HG03196 (cell line): ENCODE measurements around the gene MROH2B.

Experiments
- ATAC-seq: cut with Tn5 transposase; IDR thresholded peaks from one replicate; pipeline ENCODE4 v1.9.1; 2021; ENCODE audit not compliant: unreplicated experiment

Gene MROH2B

GRCh38 chr5:41071242-41071641, at the start of gene MROH2B:
TSS of gene MROH2B (minus strand) at chr5:41071342. CDS start at chr5:41070852, 490 bp downstream.
- ATAC-seq, result no peak

GRCh38 chr5:41120600-41120999, 49.5 kb upstream of the MROH2B start:
- no peak for ATAC-seq

DNA sequence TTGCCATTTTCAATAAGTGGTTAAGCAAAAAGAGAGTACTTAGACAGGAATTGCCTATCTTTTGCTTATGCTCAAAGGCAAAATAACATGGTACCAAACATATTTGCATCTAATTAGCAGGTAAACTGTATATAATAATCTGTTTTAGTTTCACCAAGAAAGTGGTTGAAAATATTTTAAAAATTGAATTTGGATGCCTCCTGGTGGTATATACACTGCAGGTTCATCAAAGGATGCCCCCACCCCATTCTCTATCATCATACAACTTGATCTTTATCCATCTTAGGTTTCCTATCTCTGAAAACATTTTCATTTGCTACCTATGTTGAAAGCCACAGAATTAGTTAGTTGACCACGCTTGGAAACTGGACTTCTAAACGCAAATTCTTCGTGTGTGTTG, 47.0 kb upstream of the MROH2B start:
- ATAC-seq, result no peak

DNA sequence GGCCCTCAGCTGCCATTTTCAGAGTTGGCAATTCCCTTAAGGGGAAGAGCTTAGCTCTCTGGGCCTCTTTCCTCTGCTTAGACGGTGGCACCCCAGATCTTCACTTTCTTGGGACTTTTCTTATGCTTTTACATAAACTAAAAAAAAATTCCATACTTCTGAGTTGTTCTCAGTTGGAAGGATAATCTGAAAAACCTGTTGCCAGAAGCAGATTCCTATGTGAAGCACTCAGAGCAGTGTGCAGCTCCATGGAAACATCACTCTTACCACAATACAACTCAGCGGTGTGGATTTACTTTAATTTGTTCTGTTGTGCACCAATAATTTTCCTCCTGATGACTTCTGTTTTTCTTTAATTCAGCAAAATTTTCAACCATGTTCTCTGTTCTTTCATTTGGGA, 44.1 kb upstream of the MROH2B start:
- no peak for ATAC-seq

DNA sequence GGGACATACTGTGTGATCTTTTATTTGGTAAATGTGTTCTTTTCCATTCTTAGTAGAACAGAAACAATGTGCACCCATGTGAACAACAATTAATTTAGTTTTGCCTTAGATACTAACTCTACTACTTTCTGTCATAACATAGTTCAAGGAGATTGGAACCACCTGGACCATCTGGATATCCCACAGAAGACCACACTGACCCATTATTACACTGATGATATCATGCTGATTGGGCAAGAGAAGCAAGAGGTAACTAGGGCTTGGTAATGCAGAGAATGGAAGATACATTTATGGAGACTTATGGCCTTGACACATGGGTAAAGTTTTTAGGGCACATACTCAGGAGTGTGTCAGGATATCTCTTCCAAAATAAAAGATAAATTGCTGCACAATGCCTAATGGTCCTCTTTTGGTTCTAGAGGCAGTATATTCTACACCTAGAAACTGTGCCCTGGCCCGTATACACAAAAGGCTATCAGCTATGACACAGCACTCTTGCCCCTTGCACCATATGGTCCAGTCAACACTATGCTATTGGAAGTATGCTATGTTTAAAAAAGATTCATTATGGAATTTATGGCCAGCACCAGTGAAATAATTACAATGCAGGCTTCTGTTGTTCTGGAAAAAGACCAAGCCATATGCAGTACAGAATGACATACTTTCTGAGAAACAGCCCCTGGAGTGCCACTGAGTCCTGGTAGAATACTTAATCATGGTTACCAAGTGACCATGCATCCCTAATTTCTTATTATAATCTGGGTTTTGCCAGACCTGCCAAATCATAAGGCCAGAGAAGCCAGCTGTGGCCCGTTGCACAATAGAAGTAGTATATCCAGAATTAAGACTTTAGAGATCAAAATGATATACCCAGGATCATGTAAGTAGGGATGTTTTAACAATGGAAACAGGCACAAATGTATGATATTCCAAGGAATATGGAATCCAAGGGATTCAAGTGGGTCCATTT, 41.6 kb upstream of the MROH2B start:
- ATAC-seq, result no peak

- ATAC-seq, result no peak
Measured at GRCh38 chr5:41109186-41109585, 38.0 kb upstream of the MROH2B start.

GRCh38 chr5:41102341-41102740, 31.2 kb upstream of the MROH2B start:
- no peak for ATAC-seq

DNA sequence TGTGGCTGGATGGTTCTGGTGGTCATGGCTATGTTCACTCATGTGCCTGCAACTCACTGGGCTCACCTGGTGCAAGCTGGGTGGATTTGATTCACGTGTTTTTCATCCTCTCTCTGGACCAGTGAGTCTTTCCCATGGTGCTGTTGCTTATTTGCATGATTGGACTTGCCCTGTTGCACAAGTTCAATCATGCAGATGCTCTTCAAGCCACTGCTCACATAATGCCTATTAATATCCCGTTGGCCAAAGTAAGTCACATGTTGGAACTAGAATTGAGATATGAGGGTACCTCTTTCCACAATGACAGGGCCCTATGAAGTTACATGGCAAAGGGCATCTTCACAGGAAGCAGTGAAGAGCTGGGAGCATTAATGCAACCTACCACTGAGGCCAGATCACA, 26.5 kb upstream of the MROH2B start:
- ATAC-seq, result no peak

DNA sequence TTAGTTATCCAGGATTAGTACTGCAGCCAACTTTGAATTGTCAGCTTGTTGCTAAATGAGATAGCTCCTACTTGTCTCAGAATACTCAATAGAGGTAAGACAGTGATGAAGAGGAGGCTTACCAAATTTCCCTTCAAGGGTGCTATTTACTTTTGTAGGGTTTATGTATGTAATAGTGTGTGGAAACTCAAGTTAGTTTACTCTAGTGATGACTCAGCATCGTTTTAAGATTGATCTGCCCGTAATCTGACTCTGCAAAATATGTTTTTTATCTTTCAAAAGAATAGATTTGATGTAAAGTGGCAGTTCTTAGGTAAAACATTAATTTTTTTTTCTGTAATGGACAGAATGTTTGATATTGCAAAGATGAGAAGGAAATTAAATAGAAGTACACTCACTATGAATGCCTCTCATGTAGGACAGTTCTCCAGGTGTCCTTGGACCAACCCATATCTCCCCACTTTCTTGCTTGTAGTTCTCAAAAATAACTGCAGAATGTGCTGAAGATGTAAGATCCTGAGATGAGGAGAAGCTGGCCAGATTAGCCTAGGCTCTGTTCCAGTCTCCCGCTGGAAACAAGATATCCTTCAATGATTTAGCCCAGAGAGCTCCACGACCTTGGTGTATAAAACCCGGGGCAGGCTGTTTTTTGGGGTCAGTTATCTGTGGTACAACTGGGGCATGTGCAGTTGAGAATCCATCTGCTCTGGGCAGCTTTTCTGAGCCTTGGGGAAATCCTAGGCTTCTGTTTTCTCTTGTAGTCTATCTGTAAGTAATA, 24.4 kb upstream of the MROH2B start:
- no peak for ATAC-seq

- no peak for ATAC-seq
Measured at GRCh38 chr5:41094871-41095270, 23.7 kb upstream of the MROH2B start.

GRCh38 chr5:41093803-41094202, 22.7 kb upstream of the MROH2B start:
- ATAC-seq, result no peak

- ATAC-seq, result no peak
Measured at GRCh38 chr5:41087461-41087860, 16.3 kb upstream of the MROH2B start.

GRCh38 chr5:41083306-41083705, 12.2 kb upstream of the MROH2B start:
- ATAC-seq, result no peak

DNA sequence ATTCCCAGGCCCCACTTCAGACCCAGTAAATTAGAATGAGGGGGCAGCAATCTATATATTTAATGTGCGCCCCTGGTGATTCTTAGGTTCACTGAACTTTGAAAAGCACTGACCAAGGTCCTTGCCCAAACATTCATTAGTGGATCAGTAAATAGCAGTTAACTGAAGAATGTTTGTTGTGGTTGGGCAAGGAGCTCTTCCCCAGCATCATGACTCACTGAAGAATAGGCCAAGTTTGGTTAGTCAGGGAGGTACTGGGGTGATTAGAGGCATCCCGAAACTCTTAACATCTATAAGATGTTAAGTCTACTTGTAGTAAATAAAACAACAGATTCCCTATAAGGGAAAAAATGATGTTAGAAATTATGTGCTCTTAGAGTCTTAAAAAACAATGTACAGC, 833 bp upstream of the MROH2B start:
- ATAC-seq, result no peak

GRCh38 chr5:41067714-41068568, 3.2 kb downstream of the MROH2B start:
- ATAC-seq, result no peak

- ATAC-seq, result no peak
Measured at GRCh38 chr5:41065691-41066335, 5.3 kb downstream of the MROH2B start.

DNA sequence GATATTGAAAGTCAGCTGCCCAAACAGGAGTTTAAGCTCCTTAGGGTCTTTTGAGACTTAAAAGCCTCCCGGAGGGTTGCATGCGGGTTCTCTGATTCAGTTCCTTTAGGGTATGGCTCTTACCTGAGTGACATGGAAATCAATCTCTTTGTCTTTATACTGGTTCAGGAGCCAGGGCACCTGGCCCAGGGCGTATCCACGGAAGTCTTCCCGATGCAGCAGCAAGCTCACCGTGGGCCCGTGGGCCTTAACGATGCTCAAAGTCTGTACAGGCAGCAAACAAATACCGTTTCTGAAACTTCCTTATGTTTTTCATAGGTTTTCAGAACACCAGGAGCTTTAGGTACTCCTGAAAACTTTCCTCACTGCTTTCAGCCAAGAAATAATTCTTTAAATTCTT, 13.2 kb downstream of the MROH2B start:
- no peak for ATAC-seq

DNA sequence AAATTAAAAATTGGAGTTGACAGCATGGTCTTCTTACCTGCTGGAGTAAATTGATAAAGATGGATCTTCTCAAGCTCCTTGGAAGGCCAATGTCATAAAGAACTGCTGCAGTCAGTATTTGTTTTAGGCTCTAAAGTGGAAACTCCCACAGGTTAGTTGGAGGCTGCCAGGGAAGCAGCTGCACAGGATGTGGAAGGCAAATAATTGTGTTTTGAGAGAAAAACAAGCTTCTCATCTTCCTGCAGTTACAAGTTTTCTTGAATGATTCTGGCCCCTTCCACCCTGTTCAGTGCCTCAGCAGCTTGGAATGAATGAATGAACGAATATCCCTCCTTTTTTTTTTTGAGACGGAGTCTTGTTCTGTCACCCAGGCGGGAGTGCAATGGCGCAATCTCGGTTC, 13.9 kb downstream of the MROH2B start:
- no peak for ATAC-seq

DNA sequence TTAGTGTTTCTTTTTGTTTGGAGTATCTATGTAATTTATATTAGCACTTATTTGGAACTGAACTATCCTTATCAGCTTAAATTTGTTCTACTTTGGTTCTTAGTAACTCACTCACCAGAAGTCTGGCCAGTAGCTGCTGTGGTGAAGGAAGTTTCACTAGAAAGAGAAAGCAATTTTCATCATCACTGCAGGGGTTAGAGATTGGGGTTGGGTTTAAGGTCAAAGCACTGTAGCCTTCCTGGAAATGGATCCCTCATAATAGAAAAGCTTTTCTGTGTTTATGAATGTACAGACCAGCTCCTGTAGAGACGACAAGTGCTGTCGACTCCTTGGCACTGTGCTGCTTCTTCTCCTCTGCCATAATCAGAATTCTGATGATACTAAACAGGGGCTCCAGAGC, 22.2 kb downstream of the MROH2B start:
- ATAC-seq, result no peak

DNA sequence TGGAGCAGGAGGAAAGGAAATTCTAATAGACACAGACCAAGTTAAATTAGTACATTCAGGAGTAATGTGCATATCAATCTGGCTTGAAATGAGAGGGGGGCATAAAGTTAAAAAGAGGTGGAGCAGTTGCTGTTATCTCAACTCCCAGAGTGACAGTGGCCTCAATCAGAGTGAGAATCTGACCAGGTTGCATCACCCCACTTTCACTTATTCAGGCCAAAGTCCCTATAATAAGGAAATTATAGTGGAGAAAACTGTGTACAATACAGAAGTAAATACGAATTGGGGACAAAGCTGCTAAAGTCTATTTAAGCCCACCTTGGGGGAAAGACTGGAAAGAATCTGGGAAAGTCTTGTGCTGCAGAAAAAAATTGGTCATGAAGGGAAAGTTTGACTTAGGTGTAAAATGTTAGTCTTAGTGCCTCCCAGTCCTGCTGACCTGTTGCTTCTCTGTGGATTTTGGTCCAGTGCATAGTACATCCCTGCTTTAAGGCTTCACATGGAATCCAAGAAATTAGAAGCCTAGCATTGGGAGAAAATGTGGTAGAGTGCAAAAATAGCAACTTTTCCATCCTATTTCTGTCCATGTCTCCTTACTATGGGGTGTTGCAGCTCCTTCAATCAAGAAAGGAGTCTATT, 27.9 kb downstream of the MROH2B start:
- ATAC-seq, result no peak
